ENCODE results near the gene GATB.
"Not testable (repeated sequence)": the region's sequence is repeated elsewhere in the genome, so short reads cannot be mapped to it uniquely, and the experiment has no call there.

GATB gene

DNA sequence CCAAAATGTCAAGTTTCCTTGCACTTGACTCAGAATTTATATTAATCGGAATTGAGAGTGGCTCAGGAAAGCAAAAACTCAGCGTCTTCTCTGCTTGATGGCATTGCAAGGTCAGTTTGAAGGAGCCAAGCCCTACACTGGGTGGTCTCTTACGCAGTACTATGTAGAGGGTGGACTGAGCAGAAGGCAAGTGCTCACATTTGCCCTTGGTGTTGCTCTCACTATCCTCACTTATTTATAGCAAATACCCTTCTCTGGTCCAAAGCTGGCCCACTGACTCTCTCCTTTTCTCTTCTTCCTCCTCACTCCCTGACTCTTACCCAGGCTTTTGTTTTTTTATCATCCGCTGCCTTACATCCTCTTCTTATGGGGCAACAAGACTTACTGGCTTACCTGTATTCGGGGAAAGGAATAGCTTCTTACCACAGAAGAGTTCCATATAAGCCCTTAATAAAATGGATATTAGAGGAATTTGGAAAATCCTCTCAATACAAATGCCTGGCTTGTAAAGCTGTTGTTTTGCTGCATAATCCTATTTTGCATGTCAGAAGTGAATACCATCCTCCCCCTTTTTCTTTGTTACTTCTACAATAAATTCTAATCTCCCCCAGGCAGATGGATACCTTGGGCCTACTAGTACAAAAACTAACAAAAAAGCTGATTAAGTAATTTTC lies 24.8 kb upstream of the GATB start:
- no peak for DNase-seq

DNA sequence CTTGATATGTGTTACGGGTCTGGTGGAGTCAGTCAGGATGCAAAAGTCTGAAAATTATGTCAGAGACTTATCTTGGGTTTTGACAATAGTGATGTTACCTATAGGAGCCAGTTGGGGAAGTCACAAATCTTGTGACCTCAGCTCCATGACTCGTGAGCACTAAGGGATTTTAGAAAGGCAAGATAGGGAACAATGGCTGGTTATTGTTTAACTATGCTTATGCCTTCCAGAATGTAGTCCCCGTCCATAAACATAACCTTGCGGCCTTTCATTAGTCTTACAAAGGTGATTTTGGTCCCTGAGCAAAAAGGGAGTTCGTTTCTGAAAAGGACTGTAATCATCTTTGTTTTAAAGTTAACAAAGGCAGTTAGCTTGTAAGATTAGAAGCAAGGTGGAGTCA lies 23.9 kb upstream of the GATB start:
- no peak for DNase-seq

DNA sequence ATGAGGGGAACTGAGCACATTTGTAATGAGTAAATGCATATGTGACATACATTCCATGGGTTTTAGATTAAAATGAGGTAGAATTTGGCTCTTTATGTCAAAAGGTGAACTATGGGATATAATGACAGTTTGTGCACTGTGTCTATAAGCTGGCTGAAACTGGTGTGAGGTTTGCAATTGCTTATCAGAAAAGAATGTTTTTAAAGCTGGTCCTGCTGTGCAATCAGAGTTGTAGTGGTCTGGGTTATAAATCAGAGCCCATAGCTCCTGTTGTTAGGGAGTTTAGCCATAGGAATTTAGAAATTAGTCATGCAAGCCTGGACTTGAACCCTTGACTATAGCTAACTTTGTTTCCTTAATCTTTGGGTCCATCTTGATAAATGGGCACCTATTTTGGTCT lies 23.1 kb upstream of the GATB start:
- no peak for DNase-seq

DNA sequence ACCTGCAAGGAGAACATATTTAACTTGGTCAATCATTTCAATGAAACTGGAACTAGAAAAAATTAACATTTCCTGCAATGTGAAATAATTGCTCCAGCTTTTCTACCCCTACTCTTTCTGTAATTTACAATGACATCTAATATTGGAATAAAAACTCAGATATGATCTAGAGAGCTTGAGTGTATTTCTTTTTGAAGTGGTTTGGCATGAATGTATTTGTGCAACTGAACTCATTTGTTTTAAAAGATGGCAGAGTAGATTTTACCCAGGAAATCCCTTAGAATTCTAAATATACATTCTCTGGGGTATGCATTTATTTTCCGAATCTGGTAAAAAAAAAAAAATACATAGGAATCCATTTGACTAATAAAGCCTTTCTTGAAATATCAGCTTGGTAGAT lies 21.5 kb upstream of the GATB start:
- DNase-seq, result no peak

DNA sequence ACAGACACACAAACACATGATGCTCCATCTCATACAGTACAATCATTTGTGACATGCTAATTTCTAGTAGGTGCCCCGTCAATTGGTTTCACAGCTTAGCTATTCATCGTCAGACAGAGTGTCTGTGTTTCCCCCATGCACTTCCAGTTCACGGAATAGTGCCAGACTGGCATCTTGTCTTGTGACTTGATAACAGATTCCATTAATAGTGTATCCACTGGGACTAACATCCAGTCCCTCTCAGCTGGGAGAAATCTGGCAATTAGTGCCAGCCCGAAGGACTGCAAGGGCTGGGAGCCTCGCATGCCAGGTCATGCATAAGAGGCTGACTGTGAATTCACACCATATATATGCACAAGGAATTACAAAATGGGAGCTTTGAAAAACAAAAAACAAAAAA lies 20.2 kb upstream of the GATB start:
- no peak for DNase-seq

DNA sequence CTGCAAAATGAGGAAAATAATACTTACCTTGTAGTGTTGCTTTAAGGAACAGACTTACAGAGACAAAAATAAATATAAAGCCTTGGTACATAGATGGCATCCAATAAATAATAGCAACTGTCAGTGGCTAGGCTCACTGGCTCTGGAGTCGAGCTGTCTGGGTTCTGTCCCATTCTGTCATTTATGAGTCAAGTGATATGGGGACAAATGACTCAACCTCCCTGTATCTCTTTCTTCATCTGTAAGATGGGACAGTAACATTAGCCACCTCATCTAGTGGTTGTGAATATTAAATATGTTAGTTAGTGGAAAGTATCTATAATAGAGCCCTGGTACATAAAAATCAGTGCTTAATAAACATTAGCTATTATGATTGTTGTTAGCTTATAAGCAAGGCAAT lies 16.7 kb upstream of the GATB start:
- no peak for DNase-seq

DNA sequence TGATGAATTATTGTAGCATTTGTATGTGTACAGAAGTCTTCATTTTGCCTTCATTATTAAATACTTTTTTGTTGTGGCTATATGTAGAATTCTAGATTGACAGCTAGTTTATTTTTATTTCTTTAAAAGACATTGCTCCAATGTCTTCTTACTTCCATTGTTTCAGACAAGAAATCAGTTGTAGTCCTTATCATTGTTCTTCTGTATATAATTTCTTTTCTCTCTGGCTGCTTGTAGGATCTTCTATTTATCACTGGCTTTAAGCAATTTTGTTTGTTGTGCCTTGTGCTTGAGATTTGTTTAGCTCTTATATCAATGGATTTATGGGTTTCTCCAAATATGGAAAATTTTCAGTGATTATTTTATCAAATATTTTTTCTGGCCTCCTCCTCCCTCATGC lies 13.5 kb upstream of the GATB start:
- DNase-seq, result no peak

DNA sequence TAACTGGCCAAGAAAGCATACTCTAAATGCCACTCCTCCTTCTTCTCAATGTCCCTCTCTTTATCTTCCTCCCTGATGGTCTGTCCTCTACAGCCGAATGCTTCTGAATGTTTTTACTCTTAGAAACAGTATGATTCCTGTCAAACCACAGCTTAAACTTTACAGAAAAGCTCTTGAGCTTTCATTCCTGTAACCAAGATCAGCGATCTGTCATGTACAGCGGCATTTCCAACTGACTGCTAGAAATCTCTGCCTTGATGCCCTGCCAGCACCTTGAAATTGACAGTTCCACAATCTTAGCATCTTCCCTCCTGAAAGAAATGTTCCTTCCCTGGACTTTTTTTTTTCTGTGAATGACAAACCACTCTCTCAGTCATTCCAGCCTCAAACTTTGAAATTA lies 11.5 kb upstream of the GATB start:
- no peak for DNase-seq

DNA sequence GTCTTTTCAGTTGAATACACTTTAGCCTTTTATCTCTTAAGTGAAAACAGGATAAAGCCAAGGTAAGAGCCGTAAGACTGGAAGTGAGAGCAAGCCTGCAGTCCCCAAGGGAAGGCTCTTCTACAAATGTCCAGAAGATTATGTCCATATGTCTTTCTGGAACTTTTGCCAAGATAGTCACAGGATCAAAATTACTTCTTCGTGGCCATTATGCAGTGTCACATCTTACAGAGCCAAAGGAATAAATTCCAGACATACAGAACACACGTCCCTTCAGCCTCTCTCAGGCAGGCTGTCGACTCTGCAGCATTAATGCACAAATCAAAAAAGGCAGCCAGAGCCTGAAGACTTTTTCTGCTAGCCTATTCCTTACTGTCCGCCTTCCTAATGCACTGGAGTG lies 10.9 kb upstream of the GATB start:
- no peak for DNase-seq

DNA sequence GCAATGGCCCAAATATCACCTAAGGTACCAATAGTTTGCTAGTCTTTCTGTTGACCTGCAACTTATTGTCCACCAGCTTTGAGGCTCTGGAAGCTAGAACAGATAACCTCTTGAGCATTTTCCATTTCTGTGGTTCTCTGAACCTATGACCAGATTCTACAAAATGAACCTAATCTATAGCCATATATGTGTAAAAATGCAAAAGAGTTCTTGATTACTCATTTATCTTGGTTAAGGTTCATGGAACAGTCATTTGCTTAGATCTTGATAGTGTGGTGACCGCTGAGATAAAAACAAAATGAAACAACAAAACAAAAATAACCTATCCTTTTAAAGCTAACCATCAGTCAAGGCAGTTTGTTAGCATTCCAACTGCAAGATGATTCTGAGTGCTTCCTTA lies 9.3 kb upstream of the GATB start:
- DNase-seq, result no peak

DNA sequence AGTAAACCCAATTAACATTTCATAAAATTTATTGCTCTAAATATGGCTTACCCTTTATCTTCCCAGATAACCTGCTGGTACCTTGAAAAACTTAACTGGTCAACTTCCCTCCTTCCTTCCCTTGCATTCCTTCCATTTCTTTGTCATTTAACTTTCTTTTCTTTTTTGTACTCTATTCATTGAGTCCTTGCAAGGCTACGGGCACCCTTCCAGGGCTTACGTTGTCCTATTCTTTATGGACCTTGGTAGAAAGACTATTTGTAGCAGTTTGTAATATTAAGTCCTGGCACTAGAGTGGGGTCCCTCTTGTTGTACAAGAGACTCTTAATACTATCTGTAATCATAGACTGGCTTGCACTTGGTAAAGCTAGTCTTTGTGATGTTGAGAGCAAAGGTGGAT lies 8.0 kb upstream of the GATB start:
- no peak for DNase-seq

DNA sequence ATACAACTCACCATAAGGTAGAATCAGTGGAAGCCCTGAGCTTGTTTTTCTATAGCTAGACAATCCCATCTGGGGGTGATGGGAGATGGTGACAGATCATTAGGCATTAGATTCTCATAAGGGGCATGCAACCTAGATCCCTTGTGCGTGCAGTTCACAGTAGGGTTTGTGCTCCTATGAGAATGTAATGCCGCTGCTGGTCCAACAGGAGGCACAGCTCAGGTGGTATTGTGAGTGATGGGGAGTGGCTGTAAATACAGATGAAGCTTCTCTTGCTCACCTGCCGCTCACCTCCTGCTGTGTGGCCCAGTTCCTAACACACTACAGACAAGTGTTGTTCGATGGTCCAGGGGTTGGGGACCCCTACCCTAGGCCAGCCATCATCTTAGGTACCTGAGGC lies 5.9 kb upstream of the GATB start:
- no peak for DNase-seq

DNA sequence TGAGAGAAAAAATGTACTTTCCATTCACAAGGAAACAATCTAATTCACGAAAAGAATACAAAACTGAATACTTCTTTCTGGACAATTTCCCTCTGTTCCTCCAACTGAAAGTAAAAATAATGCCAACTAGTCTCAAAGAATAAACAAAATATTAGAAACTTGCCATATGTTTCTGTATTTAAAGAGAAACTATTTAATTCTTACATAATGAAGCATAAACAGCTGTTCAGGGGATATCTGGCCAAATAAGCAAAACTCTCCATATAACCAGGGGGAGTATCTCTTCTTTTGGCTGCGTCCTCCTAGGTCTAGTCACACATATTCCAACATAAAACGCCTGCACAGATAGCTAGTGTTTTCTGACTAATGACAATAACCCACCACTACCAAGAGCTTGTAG lies 805 bp downstream of the GATB start:
- no peak for DNase-seq

DNA sequence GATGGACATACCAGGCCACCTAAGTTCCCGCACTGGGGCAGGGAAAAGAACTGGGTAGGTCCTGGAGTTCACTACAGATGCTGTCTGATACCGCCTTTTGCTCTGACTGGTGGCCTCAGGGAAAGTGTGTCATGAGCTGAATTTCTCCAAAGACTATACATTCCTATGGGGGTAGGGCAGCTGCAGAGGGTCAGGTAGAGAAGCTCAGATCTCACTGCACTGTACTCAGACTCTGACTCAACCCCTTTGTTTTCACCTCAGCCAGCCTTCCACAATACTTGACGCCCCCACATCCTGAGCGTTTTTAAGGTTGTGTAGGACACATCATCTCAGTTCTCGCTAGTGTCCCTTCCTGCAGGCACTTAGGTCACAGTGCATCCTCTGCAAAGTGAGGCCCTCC lies 7.8 kb downstream of the GATB start:
- no peak for DNase-seq

DNA sequence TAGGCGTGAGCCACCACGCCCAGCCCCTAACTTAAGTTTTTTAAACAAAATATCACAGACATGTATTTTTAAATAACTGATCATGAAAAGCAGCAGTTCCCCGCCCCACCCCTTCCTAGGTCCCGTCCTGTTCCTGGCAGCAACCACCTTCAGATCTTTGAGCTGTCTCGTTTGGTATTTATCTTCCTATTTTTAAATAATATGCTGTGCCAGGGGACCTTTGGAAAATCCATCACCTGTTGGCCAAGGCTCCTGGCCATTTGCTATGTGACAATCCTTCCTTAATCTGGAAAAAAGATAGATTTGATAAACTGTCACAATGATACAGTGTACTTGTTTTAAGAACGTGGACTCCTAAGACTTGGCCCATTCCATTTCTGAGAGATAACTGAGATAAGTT lies 10.7 kb downstream of the GATB start:
- DNase-seq, result no peak

DNA sequence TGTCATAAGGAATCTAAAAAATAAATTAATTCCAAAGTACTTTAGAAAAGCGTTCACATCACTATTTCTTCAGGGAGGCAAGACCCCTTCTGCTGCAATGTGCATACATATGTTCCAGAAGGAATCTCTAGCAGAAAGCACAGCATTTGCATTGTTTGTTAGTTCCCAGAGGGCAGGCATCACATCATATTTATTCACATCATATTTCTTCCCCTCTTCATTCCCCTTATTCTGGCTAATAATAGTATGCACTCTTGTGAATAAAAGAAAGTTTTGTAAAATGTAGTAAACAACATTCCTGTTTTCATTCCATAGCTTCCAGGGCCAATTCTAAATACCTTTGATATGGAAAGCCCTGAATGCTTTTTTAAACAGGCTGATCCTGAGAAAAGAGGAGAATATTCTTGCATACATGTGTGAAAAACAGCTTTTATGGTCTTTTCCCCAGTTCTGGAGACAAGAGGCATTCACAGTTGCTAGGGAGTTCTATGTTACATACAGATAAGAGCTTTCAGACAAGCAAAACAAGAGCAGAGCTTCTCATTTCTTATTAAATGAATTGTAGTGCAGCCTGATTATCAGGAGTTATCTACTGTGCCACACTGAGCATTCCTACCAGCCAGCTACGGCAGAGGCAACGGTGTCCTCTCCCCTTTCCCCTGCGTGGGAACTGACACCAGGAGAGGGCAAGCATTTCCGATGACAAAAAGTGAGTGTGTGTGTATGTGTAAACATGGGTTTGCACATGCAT lies 15.2 kb downstream of the GATB start:
- no peak for DNase-seq

DNA sequence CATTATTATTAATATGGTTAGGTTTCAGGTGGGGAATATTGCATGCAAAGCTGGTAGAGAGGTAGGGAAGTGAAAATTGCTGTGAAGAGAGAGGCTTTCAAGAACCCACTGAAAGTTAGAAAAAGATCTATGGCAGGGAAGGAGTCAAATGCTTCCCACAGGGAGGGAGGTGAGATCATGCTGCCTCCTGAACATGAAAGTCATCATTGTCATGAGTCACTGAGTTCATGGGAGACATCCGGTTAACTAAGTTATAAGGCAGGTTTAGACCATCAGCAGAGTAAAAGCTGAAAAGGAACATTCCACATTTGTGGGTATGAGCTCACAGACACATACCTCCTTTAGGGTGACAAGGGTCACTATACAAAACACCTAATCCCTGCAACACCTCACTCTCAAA lies 16.2 kb downstream of the GATB start:
- DNase-seq, result no peak

DNA sequence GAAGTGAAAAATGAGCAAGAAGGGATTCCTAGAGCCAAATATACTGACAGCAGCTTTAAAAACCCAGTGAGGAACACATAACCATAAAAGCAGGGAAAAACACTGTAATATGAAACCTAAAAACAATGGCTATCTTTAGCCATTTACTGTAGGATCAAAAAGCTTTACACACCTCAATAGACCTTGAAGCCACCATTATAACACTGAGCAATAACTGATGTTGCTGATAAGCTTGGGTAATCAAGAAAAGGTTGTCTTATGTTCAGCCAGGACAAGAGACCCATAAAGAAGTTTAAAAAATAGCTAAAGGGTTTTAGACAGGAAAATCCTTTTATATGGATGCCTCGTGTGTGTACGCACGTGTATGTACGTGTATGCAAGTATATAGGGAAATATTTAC lies 16.9 kb downstream of the GATB start:
- DNase-seq, result no peak

DNA sequence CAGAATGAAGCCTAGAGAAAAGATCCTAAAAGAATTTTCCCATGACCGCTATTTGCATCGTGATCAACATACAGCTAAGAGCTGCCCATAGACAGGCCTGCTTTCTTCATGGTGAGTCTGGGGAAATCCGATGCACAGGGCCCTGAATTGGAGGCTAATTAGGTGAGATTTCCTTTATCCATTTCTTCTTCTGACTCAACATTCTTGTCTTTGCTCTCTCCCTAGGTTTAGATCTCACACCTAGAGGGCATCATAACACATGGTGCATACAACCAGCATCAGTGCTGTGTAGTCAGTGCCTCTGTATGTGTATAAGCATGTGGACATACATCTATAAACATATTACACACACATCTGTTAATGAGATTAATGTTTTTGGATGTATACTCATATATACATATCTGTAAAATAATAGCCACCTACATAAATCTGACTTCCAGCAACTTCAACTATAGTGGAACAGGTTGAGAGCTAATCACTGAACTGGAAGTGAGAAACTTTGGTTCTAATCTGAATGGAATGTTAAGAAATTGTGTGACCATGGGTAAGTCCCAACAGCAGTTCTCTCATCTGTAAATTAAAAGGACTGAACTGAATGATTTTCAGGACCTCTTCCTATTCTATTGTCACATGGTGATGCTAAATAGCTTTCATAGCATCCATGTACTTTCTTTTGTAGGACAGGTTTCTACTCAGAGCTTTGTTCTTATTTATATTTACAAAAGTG lies 17.5 kb downstream of the GATB start:
- no peak for DNase-seq

DNA sequence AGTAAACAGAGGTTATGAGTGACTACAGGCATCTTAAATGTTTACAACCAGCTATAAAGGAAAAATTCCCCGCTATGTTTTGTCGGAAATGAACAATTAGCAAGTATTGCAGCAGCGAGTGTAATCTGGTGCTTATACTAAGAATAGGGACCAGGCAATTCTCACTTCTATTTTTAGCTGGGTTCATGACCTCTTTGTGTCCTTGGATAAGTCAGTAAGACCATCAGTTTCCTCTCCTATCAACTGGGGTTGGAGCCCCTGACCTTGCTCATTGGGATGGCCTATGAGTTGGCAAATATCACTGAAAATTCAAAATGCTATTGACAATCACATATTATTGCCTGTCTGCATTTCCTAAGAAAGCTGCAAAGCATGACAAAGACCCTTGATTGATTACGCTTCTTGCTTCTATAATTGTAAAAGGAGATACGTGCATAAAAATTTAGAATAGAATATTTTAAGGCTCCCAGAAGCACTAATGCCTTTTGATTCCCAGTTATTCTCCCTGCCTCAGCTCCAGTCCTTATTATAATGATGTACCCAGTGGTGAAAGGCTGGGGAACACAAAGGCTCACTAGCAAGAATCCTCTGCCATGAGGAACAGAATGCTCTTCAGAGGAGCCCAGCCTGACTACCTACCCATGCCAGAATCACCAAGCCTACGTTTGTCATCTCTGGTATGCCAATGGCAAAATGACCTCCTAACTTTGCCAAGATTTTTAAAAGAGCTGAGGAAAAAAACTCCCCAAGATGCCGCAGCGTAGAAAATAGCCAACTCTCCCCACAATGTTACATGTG lies 21.9 kb downstream of the GATB start:
- no peak for DNase-seq

DNA sequence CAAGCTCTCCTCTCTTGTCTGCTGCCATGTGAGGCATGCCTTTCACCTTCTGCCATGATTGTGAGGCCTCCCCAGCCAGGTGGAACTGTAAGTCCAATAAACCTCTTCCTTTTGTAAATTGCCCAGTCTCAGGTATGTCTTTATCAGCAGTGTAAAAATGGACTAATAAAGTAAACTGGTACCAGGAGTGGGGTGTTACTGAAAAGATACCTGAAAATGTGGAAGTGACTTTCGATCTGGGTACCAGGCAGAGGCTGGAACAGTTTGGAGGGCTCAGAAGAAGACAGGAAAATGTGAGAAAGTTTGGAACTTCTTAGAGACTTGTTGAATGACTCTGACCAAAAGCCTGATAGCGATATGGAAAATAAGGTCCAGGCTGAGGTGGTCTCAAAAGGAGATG lies 24.0 kb downstream of the GATB start:
- not testable (repeated sequence) for DNase-seq

DNA sequence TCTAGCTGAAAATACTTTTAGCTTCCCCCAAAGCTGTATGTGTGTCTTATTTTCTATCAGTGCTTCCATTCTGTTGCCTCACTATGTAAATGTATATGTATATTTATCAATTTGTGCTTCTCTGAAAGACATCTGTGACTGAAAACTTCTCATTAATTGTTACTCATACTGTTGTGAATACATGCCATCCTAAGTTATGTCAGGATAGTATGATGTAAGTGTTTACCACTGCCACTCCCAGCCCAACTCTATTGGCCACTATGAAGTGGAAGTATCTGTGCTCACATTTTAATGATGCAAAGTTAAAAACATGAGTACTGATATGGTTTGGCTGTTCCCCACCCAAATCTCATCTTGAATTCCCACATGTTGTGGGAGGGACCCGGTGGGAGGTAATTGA lies 24.4 kb downstream of the GATB start:
- no peak for DNase-seq

DNA sequence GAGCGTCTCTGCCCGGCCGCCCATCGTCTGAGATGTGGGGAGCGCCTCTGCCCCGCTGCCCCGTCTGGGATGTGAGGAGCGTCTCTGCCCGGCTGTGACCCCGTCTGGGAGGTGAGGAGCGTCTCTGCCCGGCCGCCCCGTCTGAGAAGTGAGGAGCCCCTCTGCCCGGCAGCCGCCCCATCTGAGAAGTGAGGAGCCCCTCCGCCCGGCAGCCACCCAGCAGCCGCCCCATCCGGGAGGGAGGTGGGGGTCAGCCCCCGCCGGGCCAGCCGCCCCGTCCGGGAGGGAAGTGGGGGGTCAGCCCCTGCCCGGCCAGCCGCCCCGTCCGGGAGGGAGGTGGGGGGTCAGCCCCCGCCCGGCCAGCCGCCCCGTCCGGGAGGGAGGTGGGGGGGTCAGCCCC lies 29.1 kb downstream of the GATB start:
- not testable (repeated sequence) for DNase-seq

All from stimulated activated CD4-positive, alpha-beta T cell treated with anti-CD3 and anti-CD28 coated beads, Interleukin-2, amount 100 ng/mL, for 24 hours (primary cell).